HG02759 (cell line): ENCODE results near the gene STAT1.

Source experiments
- ATAC-seq: cut with Tn5 transposase; IDR thresholded peaks from one replicate; pipeline ENCODE4 v1.9.1; 2021; ENCODE audit warnings: mild to moderate bottlenecking, moderate library complexity; ENCODE audit not compliant: unreplicated experiment

The STAT1 gene

GRCh38 chr2:191032588-191033429 lies 18.8 kb upstream of the STAT1 start:
- no peak for ATAC-seq

- no peak for ATAC-seq
These were observed 17.3 kb upstream of the STAT1 start for GRCh38 chr2:191031256-191031655.

DNA sequence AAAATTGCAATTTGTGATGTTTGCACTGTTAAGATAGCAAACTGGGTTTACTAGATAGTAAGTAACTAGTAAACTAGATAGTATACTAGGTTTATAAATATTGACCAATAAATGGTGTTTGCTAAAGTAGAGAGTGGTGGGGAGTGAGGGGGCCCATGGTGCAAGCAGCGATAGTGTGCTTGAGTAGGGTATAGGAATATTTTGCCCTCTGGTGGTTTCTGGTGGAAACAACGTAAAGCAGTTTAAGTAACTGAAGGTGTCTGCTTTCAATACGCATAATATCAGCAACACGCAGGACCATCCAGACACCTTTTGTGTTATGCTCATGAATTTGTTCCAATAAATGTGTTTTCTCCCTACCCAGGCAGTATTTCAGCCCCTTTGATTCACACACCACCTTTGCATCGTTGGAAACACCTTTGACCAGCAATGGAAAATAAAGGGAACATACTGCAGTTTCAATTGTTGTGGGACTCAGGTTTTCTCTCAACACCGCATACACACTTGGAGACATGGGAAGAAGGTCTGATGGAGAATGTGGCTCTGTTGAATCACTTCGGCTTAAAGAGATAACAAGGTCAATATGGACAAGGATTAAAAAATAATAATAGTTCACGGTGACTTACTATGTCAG lies 16.7 kb upstream of the STAT1 start:
- peak; percentile 94 for ATAC-seq

GRCh38 chr2:191029280-191029950 lies 15.4 kb upstream of the STAT1 start:
- ATAC-seq: no peak

GRCh38 chr2:191026377-191026776 lies 12.4 kb upstream of the STAT1 start:
- ATAC-seq: no peak

GRCh38 chr2:191025135-191025534 lies 11.2 kb upstream of the STAT1 start:
- no peak for ATAC-seq

DNA sequence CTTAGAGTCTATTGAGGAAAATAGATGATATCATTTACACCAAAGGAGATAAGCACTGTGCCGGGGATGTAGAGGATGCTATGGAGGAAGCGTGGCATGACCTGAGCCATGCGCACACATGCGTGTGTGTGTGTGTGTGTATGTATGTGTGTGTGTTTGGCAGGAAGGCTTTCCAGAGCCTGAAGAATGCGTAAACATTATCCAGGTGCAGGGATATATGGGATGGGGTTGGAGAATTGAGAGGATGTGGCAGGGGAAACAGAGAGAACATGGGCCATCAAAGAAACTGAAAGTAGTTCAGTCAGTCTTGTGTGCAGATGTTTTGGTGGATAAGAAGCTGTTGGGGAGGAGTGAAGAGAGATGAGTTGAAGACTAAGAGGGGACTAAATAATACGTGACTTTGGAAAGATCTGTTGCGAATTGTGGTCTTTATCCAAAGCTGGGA lies 9.3 kb upstream of the STAT1 start:
- no peak for ATAC-seq

GRCh38 chr2:191020742-191021381 lies 6.9 kb upstream of the STAT1 start:
- ATAC-seq: peak; percentile 22

DNA sequence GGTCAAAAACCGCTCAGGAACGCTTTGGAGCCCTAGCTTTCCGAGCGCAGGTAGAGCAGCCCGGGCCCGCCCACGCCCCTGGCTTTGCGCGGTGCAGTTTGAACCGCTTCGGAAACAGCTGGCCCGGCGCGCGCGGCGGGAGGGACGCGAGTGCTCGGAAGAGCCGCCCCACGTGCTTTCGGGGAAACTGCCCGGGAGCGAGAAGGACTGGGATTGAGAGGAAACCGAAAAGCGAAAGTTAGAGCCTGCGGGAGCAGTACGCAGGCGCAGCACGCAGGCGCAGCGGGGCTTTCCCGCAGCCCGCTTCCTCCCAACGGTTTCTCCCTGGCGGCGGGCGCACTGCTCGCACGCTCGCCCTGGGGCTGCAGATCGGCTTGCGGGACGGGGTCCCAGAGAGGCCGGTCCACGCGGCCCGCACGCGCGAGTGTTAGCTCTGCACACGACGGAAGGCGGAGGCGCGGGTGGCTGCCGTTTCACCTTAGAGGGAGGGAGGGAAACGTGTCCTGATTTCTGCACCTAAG lies 6.3 kb upstream of the STAT1 start:
- peak; percentile 76 for ATAC-seq

DNA sequence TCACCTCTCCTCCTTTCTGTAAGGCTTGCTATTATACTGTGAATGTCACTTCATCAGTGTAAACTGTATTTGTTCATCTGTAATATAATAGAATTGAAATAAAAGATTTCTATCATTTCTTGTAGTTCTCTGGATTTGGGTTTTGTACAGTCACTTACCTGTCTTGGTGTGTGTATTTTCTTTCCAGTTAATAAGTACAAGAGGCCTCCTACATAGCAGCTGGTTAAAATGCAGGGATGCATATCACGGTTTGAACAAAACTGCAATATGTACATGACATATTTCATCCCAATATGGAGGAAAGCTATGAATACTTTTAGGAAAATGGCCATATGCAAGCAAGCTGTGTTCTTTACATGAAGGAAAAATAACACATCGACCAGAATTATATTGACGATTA lies 5.4 kb upstream of the STAT1 start:
- no peak for ATAC-seq

DNA sequence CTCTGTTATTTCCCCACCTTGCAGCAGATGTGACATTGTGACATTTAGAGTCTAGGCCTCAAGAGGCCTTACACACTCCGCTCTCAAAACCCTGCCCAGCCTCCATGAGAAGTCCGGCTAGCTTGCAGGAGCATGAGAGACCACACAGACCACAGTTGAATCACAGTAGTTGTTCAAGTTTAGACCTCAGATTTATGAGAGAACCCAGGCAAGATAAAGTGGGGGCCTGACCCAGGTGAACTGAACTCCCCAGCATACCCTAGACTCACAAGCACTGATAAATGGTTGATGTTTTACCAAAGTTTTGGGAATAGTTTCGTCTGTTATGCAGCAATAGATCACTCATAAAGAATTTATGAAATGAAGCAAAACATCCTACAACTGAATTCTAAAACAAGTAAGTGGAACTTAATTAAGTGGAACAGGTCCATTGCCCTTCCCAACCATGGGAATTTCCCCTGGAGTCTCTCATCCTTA lies 4.7 kb upstream of the STAT1 start:
- ATAC-seq: peak; percentile 13

DNA sequence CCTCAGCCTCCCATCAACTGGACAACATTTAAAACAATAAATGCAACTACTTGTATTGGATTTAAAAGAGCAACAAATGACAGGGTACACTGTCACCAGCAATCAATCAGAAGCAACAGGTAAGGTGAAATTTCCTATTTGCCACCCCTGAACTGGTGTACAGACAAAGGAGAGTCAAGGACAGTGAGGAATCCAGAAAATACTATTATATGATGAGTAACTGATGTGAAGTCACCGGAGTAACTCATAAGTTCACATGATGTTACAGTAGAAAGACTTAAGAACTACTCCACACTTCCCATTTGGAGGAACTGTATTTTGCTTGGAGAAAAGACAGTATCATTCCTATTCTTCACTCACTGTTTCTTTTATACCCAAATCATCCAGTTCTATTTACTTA lies 4.1 kb upstream of the STAT1 start:
- no peak for ATAC-seq

GRCh38 chr2:191015831-191016230 lies 1.9 kb upstream of the STAT1 start:
- no peak for ATAC-seq

GRCh38 chr2:191015239-191015638 lies 1.3 kb upstream of the STAT1 start:
- no peak for ATAC-seq

- no peak for ATAC-seq
These were observed 666 bp upstream of the STAT1 start for GRCh38 chr2:191014653-191015020.

GRCh38 chr2:191013682-191013931 lies 364 bp downstream of the STAT1 start:
- ATAC-seq: no peak

DNA sequence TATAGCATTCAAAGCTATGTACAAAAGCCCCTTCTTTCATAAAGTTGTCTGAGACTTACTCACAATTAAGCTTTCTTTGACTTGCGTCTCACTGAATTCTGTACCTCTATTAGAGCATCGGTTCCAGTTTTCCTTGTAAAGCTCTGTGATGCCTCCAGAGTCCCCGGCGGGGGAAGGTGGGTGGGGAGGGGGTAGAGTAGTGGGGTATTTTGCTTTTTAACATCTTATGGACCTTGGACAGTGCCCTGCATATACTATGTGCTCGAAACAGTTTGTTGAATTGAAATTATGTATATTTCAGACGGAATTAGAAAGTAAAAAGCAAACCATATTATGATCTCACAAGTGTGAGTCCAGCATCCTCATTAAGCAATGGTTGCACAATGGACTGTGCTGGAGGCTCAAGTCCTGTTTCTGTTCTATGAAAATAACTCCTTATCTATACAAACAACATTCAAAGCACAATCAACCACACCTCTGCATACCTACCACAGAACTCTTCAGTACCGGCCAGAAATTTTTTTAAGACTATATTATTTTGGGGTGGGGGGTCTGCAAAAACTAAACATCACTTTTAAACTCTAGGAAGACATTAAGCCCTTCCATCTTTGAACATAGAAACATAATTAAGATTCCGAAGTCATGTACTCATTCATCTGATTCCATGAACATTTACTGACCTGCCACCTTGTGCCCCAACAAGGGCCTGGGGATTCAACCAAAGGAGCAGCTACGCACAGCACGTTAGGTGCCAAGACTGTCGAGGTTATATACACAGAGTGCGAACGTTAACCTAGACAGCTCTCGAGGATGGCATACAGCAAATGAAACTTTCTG lies 908 bp downstream of the STAT1 start:
- ATAC-seq: no peak

- no peak for ATAC-seq
These were observed 1.6 kb downstream of the STAT1 start for GRCh38 chr2:191012346-191012745.

DNA sequence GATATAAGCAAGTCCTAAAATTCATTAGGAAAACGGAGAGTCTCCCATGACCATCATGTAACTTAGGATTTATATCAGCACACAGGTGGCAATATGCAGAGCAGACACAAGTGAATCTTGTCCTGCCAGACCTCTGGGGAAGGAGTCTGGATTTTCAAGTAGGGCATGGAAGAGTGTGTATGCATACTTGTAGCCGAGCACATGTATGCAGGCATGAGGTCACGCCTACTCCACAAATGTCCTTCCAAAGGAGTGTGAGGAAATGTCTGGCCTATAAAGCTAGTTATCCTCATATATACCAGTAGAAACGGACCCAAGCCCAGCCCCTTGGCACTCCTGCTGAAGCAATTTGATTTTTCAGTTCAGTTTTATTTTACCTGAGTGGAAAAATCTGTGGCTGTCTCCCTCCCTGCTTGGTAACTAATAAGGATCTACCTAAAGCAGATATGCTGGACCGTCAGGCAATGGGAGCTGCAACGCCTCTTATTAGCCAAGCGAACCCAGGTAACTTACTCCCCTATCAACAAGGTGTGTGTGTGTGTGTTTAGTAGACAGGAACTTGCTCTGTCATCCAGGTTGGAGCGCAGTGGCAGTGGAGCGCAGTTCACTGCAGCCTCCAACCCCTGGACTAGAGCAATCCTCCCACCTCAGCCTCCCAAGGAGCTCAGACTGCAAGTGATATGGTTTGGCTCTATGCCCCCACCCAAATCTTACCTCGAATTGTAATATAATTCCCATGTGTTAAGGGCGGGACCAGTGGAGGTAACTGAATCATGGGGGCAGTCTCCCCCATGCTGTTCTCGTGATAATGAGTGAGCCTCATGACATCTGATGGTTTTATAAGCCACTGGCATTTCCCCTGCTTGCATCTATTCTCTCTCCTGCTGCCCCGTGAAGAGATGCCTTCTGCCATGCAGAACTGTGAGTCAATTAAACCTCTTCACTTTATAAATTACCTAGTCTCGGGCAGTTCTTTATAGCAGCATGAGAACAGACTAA lies 2.8 kb downstream of the STAT1 start:
- ATAC-seq: no peak
